Measurements from ENCODE around the gene HYDIN.

HYDIN gene

GRCh38 chr16:71230122-71230845 lies at the start of gene HYDIN:
TSS of gene HYDIN (minus strand) at chr16:71230722. CDS start at chr16:71186895, 43,827 bp downstream.
- DNase-seq (peak; percentile 22), ATAC-seq (no peak)

- DNase-seq (no peak), ATAC-seq (no peak)
These were observed 46.2 kb upstream of the HYDIN start for GRCh38 chr16:71276589-71277334.

GRCh38 chr16:71273384-71273783 lies 42.9 kb upstream of the HYDIN start:
- ATAC-seq = no peak
- no peak for DNase-seq

GRCh38 chr16:71264299-71264698 lies 33.8 kb upstream of the HYDIN start:
- DNase-seq (no peak), ATAC-seq (no peak)

GRCh38 chr16:71263582-71263981 lies 33.1 kb upstream of the HYDIN start:
- no peak for ATAC-seq
- no peak for DNase-seq

GRCh38 chr16:71262391-71262790 lies 31.9 kb upstream of the HYDIN start:
- no peak for DNase-seq
- no peak for ATAC-seq

GRCh38 chr16:71260995-71261394 lies 30.5 kb upstream of the HYDIN start:
- DNase-seq = no peak
- ATAC-seq = no peak

GRCh38 chr16:71259086-71259485 lies 28.6 kb upstream of the HYDIN start:
- ATAC-seq (no peak), DNase-seq (no peak)

GRCh38 chr16:71258372-71258771 lies 27.9 kb upstream of the HYDIN start:
- no peak for ATAC-seq
- no peak for DNase-seq

GRCh38 chr16:71257768-71258167 lies 27.2 kb upstream of the HYDIN start:
- DNase-seq (no peak), ATAC-seq (no peak)

- ATAC-seq (no peak), DNase-seq (no peak)
These were observed 25.2 kb upstream of the HYDIN start for GRCh38 chr16:71255721-71256120.

- DNase-seq (no peak), ATAC-seq (no peak)
These were observed 24.5 kb upstream of the HYDIN start for GRCh38 chr16:71254832-71255525.

- DNase-seq = no peak
- ATAC-seq = no peak
These were observed 20.1 kb upstream of the HYDIN start for GRCh38 chr16:71250461-71251235.

- ATAC-seq (no peak), DNase-seq (no peak)
These were observed 18.9 kb upstream of the HYDIN start for GRCh38 chr16:71249399-71249798.

- no peak for DNase-seq
- no peak for ATAC-seq
These were observed 17.0 kb upstream of the HYDIN start for GRCh38 chr16:71247478-71247877.

GRCh38 chr16:71246309-71246708 lies 15.8 kb upstream of the HYDIN start:
- ATAC-seq (no peak), DNase-seq (no peak)

GRCh38 chr16:71244521-71244920 lies 14.0 kb upstream of the HYDIN start:
- DNase-seq (no peak), ATAC-seq (no peak)

GRCh38 chr16:71242601-71243000 lies 12.1 kb upstream of the HYDIN start:
- no peak for DNase-seq
- ATAC-seq = no peak

- DNase-seq (no peak), ATAC-seq (no peak)
These were observed 11.5 kb upstream of the HYDIN start for GRCh38 chr16:71242036-71242435.

- no peak for ATAC-seq
- no peak for DNase-seq
These were observed 1.2 kb downstream of the HYDIN start for GRCh38 chr16:71229344-71229743.

GRCh38 chr16:71226229-71227141 lies 4.0 kb downstream of the HYDIN start:
- DNase-seq = no peak
- ATAC-seq = no peak

Measured in stimulated activated naive CD8-positive, alpha-beta T cell treated with anti-CD3 and anti-CD28 coated beads, Interleukin-15, Interleukin-2, amounts not matched to agents 100 U/mL and 50 U/mL, for 24 hours (primary cell).